Prostate gland (tissue), 2 donors: ENCODE measurements around the gene HOXA7.

Source experiments
- CTCF ChIP-seq, 4 experiments: fragments of 200-600 bp in 2 of 4; fragments of 450-650 bp in 2 of 4; sonication (generic) in 2 of 4; IDR thresholded peaks; 1 replicate in 3 of 4; 2 replicates in 1 of 4; pipeline ENCODE4 v1.5.1; 2016 to 2019; ENCODE audit warnings: antibody characterized with exemption in 4 of 4, mild to moderate bottlenecking in 2 of 4, moderate library complexity in 2 of 4
- POLR2A ChIP-seq: fragments of 450-650 bp; IDR thresholded peaks from one replicate; pipeline ENCODE4 v1.6.1; 2016; ENCODE audit warnings: antibody characterized with exemption, mild to moderate bottlenecking
- POLR2AphosphoS5 ChIP-seq: sonication (generic); formaldehyde crosslinking; IDR thresholded peaks from one replicate; pipeline ENCODE4 v1.6.1; 2017; ENCODE audit warnings: antibody characterized with exemption

DNA sequence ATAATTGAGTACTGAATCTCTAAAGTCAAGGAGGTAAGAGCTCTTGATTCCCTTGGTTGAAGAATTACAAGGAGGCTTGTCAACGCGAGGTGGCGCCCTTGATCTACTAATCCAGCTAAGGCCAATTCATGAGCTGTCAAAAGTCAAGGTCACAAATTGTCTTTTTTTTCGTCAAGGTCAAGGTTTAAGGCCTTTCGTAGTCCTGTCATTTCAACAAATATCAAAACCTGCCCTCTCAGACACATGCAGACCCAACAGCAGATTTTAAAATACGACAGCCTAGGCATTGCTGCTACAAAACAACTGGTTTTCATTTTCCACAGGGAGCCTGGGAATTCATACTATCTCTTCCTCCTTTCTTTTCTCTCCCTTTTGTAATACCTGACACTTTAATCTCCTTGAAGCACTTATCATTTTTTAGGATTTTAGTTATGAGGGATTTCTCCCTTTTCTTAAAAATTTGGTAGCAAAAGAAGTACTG, 39.9 kb upstream of the HOXA7 start:
- TF ChIP-seq CTCF (IDR thresholded peaks at IDR 0.05) (peak; percentile 80 to 87 (median 84)), POLR2AphosphoS5 (peak; percentile 78), POLR2A (no peak)
